DND-41 (cell line): ENCODE data around the gene DSCAML1.

ENCODE experiments used
- ATAC-seq: fragments of 200-7000 bp; cut with Tn5 transposase; 3 replicates; pipeline ENCODE4 v1.9.1; 2021; ENCODE audit warnings: low read depth; ENCODE audit not compliant: insufficient read depth
- DNase-seq: peaks from one replicate; pipeline ENCODE4 v3.0.0-alpha.2; 2020
- H2AFZ ChIP-seq: 2 replicates; pipeline ENCODE4 v1.6.0; 2012; ENCODE audit warnings: low read depth, low read length
- H3K27ac ChIP-seq: 2 replicates; pipeline ENCODE4 v1.5.1; 2012; ENCODE audit warnings: low read length, inconsistent platforms
- H3K27me3 ChIP-seq: fragments of 200-600 bp; sonication (generic); 2 replicates; pipeline ENCODE4 v1.6.0; 2012; ENCODE audit warnings: low read length, mild to moderate bottlenecking, inconsistent platforms; ENCODE audit not compliant: insufficient read depth, poor library complexity
- H3K36me3 ChIP-seq: 2 replicates; pipeline ENCODE4 v1.5.1; 2012; ENCODE audit warnings: low read length, inconsistent platforms; ENCODE audit not compliant: insufficient read depth
- H3K4me1 ChIP-seq: 2 replicates; pipeline ENCODE4 v1.5.1; 2012; ENCODE audit warnings: mild to moderate bottlenecking, low read length; ENCODE audit not compliant: insufficient read depth
- H3K4me2 ChIP-seq: 2 replicates; pipeline ENCODE4 v1.6.0; 2012; ENCODE audit warnings: mild to moderate bottlenecking, moderate library complexity, low read length, inconsistent platforms; ENCODE audit not compliant: insufficient read depth
- H3K4me3 ChIP-seq, 2 experiments: fragments of 200-600 bp in 1 of 2; shearing (Covaris generic) in 1 of 2; 2 replicates each; pipeline ENCODE4 v1.5.1; 2012 to 2016; ENCODE audit warnings: inconsistent platforms in 2 of 2, low read length in 2 of 2, mild to moderate bottlenecking in 2 of 2, low read depth in 1 of 2, moderate library complexity in 1 of 2
- H3K79me2 ChIP-seq: 2 replicates; pipeline ENCODE4 v1.6.0; 2012; ENCODE audit warnings: low read length, inconsistent platforms; ENCODE audit not compliant: insufficient read depth
- H3K9ac ChIP-seq: 2 replicates; pipeline ENCODE4 v1.6.0; 2012; ENCODE audit warnings: low read depth, mild to moderate bottlenecking, inconsistent platforms, low read length, moderate library complexity
- H3K9me3 ChIP-seq: 2 replicates; pipeline ENCODE4 v1.5.1; 2012; ENCODE audit warnings: low read length, moderate library complexity, mild to moderate bottlenecking, inconsistent platforms; ENCODE audit not compliant: insufficient read depth, severe bottlenecking
- H4K20me1 ChIP-seq: 2 replicates; pipeline ENCODE4 v1.6.0; 2012; ENCODE audit warnings: low read length; ENCODE audit not compliant: insufficient read depth
- CTCF ChIP-seq: IDR thresholded peaks from 2 replicates; pipeline ENCODE4 v1.5.1; 2012; ENCODE audit warnings: borderline replicate concordance, low read length, moderate library complexity, mild to moderate bottlenecking; ENCODE audit not compliant: poor library complexity, severe bottlenecking; ENCODE audit errors: extremely low read depth
- EZH2 ChIP-seq: IDR thresholded peaks from 3 replicates; pipeline ENCODE4 v1.6.1; 2012; ENCODE audit warnings: borderline replicate concordance, low read depth, mild to moderate bottlenecking, moderate library complexity, low read length, inconsistent platforms; ENCODE audit not compliant: severe bottlenecking

DSCAML1 gene

GRCh38 chr11:117454564-117454917 lies 342.5 kb downstream of the DSCAML1 start:
- no peak overlapping the region for H3K9ac ChIP-seq
- ATAC-seq = no peak
- H3K4me2 ChIP-seq = no peak overlapping the region
- H3K27ac ChIP-seq = no peak overlapping the region
- H3K79me2 ChIP-seq = no peaks in the 10 kb centered on the region
- H4K20me1 ChIP-seq = no peaks in the 10 kb centered on the region; the same call in 1 of the 2 replicates
- DNase-seq = no peak
- H3K4me3 ChIP-seq = no peak overlapping the region
- H2AFZ ChIP-seq = no peak overlapping the region
- H3K36me3 ChIP-seq = peaks cover 8% of the 10 kb centered on the region; the same call in 1 of the 2 replicates
- H3K9me3 ChIP-seq = peaks cover 6% of the 10 kb centered on the region
- TF ChIP-seq CTCF = no peak
- TF ChIP-seq EZH2 = no peak
- H3K27me3 ChIP-seq = no peaks in the 10 kb centered on the region
- H3K4me1 ChIP-seq = no peaks in the 10 kb centered on the region

DNA sequence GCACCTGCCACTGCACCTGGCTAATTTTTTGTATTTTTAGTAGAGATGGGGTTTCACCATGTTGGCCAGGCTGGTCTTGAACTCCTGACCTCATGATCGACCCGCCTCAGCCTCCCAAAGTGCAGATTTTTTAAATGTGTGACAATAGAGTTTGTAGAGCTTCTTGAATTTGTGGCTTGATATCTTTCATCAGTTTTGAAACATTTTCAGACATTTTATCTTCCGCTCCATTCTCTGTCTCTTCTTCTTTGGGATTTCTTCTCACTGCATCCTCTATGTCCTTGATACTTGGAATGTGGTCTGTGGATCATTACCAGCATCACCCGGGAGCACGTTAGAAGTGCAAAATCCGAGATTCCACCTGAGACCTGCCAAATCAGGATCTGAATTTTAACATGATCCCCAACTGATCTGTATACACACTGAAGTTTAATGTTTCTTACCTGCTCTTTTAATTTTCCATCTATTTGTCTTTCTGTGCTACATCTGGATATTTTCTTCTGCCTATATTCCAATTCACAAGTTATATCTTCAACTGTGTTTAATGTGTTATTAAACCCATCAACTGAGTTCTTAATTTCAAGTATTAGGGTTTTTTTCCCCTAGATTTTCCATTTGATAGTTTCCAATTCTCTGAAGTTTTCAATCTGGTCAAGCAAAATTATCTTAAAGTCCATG lies 343.0 kb downstream of the DSCAML1 start:
- Histone ChIP-seq H3K9me3 (peaks cover 6% of the 10 kb centered on the region), H3K27ac (no peak overlapping the region), H3K27me3 (no peaks in the 10 kb centered on the region), H2AFZ (no peak overlapping the region), H3K4me3 (no peak overlapping the region), H3K9ac (no peak overlapping the region), H3K4me2 (no peak overlapping the region), H3K79me2 (no peaks in the 10 kb centered on the region), H3K4me1 (no peaks in the 10 kb centered on the region), H4K20me1 (no peaks in the 10 kb centered on the region), H3K36me3 (peaks cover 8% of the 10 kb centered on the region; the same call in 1 of the 2 replicates)
- TF ChIP-seq EZH2 (no peak), CTCF (no peak)
- DNase-seq = no peak
- no peak for ATAC-seq

DNA sequence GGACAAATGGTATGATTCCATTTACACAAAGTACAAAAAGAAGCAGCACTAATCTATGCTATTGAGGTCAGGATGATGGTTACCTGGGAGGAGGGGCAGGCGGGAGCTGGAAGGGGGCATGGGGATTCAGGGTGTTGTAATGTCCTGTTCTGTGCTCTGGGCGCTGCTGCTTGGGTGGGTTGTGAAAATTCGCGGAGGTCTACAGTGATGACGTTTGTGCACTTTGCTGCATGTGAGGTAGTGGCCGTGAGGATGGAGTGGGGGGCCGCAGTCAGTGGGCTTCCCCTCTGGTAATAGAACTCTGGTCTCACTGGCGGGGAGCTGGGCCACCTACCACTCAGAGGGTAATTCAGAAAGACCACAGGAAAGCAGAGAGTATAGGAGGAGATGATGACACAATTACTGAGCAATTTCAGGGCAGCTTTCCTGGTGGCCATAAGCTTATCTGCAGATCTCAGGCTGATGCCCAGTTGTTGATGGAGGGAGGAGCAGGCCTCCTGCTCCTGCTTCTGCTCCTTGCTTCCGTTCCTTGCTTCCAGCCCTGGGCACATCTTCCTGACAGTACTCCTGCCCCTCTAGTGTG lies 347.8 kb downstream of the DSCAML1 start:
- no peak for TF ChIP-seq CTCF
- no peak for TF ChIP-seq EZH2
- Histone ChIP-seq H3K27ac (no peak overlapping the region), H3K36me3 (no peaks in the 10 kb centered on the region), H3K79me2 (no peaks in the 10 kb centered on the region), H3K4me3 (no peak overlapping the region), H3K4me2 (no peak overlapping the region), H3K27me3 (no peaks in the 10 kb centered on the region), H2AFZ (no peak overlapping the region), H3K9me3 (peaks cover under 1% of the 10 kb centered on the region), H3K4me1 (no peaks in the 10 kb centered on the region), H3K9ac (no peak overlapping the region), H4K20me1 (no peaks in the 10 kb centered on the region)
- ATAC-seq (no peak), DNase-seq (no peak)
